ENCODE results near the gene LHX6.

Gene LHX6

GRCh38 chr9:122218935-122219855 is 9.6 kb downstream of the LHX6 start:
- H3K27ac ChIP-seq, result no peak overlapping the region
- TF ChIP-seq, protein P1, sequence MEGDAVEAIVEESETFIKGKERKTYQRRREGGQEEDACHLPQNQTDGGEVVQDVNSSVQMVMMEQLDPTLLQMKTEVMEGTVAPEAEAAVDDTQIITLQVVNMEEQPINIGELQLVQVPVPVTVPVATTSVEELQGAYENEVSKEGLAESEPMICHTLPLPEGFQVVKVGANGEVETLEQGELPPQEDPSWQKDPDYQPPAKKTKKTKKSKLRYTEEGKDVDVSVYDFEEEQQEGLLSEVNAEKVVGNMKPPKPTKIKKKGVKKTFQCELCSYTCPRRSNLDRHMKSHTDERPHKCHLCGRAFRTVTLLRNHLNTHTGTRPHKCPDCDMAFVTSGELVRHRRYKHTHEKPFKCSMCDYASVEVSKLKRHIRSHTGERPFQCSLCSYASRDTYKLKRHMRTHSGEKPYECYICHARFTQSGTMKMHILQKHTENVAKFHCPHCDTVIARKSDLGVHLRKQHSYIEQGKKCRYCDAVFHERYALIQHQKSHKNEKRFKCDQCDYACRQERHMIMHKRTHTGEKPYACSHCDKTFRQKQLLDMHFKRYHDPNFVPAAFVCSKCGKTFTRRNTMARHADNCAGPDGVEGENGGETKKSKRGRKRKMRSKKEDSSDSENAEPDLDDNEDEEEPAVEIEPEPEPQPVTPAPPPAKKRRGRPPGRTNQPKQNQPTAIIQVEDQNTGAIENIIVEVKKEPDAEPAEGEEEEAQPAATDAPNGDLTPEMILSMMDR (conservative IDR thresholded peaks at IDR 0.05), result no peak

GRCh38 chr9:122218071-122218934 is 10.5 kb downstream of the LHX6 start:
- TF ChIP-seq, protein P1 (conservative IDR thresholded peaks at IDR 0.05), result no peak
- peak overlapping the region; percentile 45 for H3K27ac ChIP-seq

GRCh38 chr9:122217640-122218039 is 11.1 kb downstream of the LHX6 start:
- TF ChIP-seq, protein P1 (conservative IDR thresholded peaks at IDR 0.05), result no peak
- peak overlapping the region; percentile 45 for H3K27ac ChIP-seq

DNA sequence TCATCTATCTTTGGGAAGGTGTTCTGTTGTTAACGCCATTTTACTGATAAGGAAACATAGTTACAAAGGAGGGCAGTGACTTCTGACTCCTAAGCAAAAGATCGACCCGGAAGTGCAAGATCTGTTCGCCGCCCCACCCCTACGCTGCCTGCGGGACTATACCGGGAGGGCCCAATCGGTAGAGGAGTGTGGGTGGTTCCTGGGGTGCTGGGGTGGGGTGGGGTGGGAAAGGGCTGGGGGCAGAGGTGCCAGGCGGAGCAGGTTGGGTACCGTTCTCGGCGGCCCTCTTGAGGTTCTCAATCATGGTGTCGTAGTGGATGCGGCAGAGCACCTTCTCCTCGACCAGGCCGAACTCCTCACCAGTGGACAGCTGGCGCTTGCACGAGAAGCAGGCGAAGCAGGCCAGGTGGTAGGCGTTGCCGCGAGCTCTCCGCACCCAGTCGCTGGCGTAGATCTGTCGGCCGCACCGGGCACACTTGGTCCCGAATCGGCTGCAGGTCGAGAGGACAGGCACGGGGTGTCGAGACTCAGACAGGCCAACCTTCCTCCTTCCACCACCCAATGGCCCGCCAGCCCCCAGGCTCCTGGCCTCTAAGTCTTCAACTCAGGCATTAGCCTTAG is 11.8 kb downstream of the LHX6 start:
- H3K27ac ChIP-seq, result peak overlapping the region; percentile 45
- TF ChIP-seq, protein P1 (conservative IDR thresholded peaks at IDR 0.05), result no peak

DNA sequence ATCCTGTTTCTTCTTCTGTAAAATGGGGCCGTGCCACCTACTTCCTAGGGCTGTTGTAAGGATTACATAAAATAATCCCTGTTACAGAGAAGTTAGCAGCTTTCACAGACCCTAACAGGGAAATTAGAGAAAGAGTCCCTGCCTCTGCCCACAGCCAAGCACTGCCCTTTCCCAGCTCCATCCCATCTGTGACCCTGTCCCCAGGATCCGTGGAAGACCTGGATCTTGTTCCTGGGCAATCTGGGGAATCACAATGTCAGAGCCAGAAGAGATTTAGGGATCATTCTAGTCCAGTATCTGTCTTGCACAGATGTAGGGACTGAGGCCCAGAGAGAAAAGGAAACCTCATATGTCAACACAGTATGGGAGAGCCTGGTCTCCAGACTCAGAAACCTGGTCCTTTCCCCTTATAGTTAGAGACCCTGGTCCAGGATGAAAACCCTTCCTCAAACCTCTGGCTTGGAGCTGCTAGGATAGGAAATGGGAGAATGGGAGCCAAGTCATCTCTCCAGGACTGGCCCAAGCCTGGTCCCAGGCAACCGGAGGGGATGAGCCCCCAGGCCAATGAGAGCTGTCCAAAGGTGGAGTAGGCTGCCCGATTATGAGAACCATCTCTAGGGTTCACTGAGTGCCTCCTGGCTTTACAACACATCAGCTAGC is 12.5 kb downstream of the LHX6 start:
- no peak overlapping the region for H3K27ac ChIP-seq
- TF ChIP-seq, protein P1 (conservative IDR thresholded peaks at IDR 0.05), result no peak

GRCh38 chr9:122215663-122216062 is 13.1 kb downstream of the LHX6 start:
- TF ChIP-seq, protein P1 (conservative IDR thresholded peaks at IDR 0.05), result no peak
- no peak overlapping the region for H3K27ac ChIP-seq

Data from VCaP (cell line).